Measurements from ENCODE around the gene FFAR3. TPM values are rescaled to one million over a fixed set of nuclear protein-coding genes. Genes with fewer than 3 reads are reported as not detected.

FFAR3 gene
- polyA plus RNA-seq, 2 of the 4 experiments (the other 2 are of a cell fraction), result not detected

DNA sequence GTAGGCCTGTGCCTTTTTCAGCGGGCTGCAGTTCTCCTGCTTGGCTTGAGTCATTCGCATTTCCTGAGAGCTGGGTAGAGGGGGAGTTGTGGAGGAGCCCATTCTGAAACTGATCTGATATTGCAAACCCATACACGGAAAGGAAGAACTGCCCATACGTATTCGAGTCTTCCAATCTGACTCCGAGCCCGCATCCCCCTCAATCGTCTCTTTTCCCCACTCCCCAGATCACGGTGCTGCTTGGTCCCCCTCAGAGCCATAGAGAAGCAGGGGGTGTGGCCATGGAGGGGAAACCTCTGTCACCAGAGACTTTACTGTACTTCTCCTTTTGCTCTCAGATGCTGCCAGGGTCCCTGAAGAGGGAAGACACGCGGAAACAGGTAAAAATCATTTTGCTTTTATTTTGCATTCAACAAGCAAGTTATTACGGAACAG is 29.4 kb upstream of the FFAR3 start, which contains the start of gene CD22:
TSS of gene CD22 (plus strand) at position 337 of the 435 bp plus-strand sequence. CDS start 2,854 bp downstream, outside the sequence.
- CTCF ChIA-PET, result interaction anchor here (1.0 to 1.3 kb wide), 2 partner anchors 24 to 140 kb away, joined by 3 to 5 read pairs; no protein-coding TSS in a partner anchor
- DNase-seq (ENCODE audit: low read depth in 1 of 2, low spot score in 1 of 2) (no peak), FAIRE-seq (no peak), ATAC-seq (no peak)
- Histone ChIP-seq H3K9me3 (no peaks in the 10 kb centered on the region), H3K4me1 (no peaks in the 10 kb centered on the region), H3K27ac (no peak within 1 kb of the TSS), H3K4me2 (no peak within 1 kb of the TSS), H3K4me3 (no peak within 1 kb of the TSS)
- TF ChIP-seq ZNF302 (CRISPR knock-in tag; IDR thresholded peaks at IDR 0.05), result no peak
- TF ChIP-seq, protein P1, sequence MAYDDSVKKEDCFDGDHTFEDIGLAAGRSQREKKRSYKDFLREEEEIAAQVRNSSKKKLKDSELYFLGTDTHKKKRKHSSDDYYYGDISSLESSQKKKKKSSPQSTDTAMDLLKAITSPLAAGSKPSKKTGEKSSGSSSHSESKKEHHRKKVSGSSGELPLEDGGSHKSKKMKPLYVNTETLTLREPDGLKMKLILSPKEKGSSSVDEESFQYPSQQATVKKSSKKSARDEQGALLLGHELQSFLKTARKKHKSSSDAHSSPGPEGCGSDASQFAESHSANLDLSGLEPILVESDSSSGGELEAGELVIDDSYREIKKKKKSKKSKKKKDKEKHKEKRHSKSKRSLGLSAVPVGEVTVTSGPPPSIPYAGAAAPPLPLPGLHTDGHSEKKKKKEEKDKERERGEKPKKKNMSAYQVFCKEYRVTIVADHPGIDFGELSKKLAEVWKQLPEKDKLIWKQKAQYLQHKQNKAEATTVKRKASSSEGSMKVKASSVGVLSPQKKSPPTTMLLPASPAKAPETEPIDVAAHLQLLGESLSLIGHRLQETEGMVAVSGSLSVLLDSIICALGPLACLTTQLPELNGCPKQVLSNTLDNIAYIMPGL (CRISPR knock-in tag; IDR thresholded peaks at IDR 0.05; ENCODE audit: borderline replicate concordance), result no peak
- no peak for TF ChIP-seq ESRRA (IDR thresholded peaks at IDR 0.05; ENCODE audit: borderline replicate concordance, low read length)
- TF ChIP-seq POLR2A (IDR thresholded peaks at IDR 0.05; ENCODE audit: low read length), result no peak
- TF ChIP-seq, protein P2, sequence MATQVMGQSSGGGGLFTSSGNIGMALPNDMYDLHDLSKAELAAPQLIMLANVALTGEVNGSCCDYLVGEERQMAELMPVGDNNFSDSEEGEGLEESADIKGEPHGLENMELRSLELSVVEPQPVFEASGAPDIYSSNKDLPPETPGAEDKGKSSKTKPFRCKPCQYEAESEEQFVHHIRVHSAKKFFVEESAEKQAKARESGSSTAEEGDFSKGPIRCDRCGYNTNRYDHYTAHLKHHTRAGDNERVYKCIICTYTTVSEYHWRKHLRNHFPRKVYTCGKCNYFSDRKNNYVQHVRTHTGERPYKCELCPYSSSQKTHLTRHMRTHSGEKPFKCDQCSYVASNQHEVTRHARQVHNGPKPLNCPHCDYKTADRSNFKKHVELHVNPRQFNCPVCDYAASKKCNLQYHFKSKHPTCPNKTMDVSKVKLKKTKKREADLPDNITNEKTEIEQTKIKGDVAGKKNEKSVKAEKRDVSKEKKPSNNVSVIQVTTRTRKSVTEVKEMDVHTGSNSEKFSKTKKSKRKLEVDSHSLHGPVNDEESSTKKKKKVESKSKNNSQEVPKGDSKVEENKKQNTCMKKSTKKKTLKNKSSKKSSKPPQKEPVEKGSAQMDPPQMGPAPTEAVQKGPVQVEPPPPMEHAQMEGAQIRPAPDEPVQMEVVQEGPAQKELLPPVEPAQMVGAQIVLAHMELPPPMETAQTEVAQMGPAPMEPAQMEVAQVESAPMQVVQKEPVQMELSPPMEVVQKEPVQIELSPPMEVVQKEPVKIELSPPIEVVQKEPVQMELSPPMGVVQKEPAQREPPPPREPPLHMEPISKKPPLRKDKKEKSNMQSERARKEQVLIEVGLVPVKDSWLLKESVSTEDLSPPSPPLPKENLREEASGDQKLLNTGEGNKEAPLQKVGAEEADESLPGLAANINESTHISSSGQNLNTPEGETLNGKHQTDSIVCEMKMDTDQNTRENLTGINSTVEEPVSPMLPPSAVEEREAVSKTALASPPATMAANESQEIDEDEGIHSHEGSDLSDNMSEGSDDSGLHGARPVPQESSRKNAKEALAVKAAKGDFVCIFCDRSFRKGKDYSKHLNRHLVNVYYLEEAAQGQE (IDR thresholded peaks at IDR 0.05), result no peak
- TF ChIP-seq CHD4 (IDR thresholded peaks at IDR 0.05; ENCODE audit: borderline replicate concordance), result no peak
- WGBS (ENCODE audit: missing lambda C conversion rate), result 69% methylated on average over 12 of the region's 12 CpGs
- POLR2A ChIA-PET, result no interaction called here

DNA sequence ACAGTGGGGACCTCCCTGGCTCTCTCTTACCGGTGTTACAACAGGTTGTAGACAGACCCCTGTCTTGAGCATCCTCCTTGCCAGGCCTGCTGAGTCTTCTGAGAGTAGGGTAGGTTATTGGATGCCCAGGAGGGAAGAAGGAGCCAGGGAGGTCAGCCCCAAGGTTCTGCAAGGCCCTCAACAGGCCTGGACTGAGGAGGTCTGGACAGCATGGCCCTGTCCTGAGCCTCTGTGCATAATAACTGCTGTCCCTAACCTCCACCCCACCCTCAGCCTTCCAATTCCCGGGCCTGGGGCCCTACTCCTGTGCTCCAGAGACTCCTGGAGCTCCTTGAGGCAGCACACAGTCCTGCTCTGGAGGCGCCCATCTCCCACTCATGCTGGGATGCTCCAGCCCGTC is 28.9 kb upstream of the FFAR3 start:
- ATAC-seq (peak; percentile 16 to 17; a peak in 3 of 6 replicates), DNase-seq (ENCODE audit: low read depth in 1 of 2, low spot score in 1 of 2) (no peak), FAIRE-seq (no peak)
- no peaks in the 10 kb centered on the region for H3K4me1 ChIP-seq
- no peaks in the 10 kb centered on the region for H3K9me3 ChIP-seq
- TF ChIP-seq BHLHE40 (IDR thresholded peaks at IDR 0.05; ENCODE audit: low read depth, low read length), result no peak
- no peak for TF ChIP-seq EHF (CRISPR knock-in tag; IDR thresholded peaks at IDR 0.05)
- TF ChIP-seq ZSCAN20 (CRISPR knock-in tag; IDR thresholded peaks at IDR 0.05), result no peak
- TF ChIP-seq PHF8 (IDR thresholded peaks at IDR 0.05; ENCODE audit: borderline replicate concordance, low read depth), result no peak
- TF ChIP-seq POLR2A (IDR thresholded peaks at IDR 0.05; ENCODE audit: low read length), result no peak
- TF ChIP-seq POLR2AphosphoS2 (conservative IDR thresholded peaks at IDR 0.05; ENCODE audit: low read length), result no peak
- TF ChIP-seq SMC3 (IDR thresholded peaks at IDR 0.05), result no peak
- no peak for TF ChIP-seq MYC (IDR thresholded peaks at IDR 0.05; ENCODE audit: borderline replicate concordance, low read length)
- TF ChIP-seq, protein P3, sequence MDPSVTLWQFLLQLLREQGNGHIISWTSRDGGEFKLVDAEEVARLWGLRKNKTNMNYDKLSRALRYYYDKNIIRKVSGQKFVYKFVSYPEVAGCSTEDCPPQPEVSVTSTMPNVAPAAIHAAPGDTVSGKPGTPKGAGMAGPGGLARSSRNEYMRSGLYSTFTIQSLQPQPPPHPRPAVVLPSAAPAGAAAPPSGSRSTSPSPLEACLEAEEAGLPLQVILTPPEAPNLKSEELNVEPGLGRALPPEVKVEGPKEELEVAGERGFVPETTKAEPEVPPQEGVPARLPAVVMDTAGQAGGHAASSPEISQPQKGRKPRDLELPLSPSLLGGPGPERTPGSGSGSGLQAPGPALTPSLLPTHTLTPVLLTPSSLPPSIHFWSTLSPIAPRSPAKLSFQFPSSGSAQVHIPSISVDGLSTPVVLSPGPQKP (IDR thresholded peaks at IDR 0.05; ENCODE audit: low read depth, low read length), result no peak
- no peak for TF ChIP-seq HOXA7 (CRISPR knock-in tag; IDR thresholded peaks at IDR 0.05)
- no peak for TF ChIP-seq RNF2 (IDR thresholded peaks at IDR 0.05; ENCODE audit: borderline replicate concordance, low read depth)
- TF ChIP-seq CBX8 (IDR thresholded peaks at IDR 0.05), result no peak
- no peak for TF ChIP-seq FOSL2 (IDR thresholded peaks at IDR 0.05)
- no peak for TF ChIP-seq FOSL2 (CRISPR knock-in tag; IDR thresholded peaks at IDR 0.05)
- TF ChIP-seq FOXS1 (CRISPR knock-in tag; IDR thresholded peaks at IDR 0.05), result no peak
- TF ChIP-seq, protein P4, sequence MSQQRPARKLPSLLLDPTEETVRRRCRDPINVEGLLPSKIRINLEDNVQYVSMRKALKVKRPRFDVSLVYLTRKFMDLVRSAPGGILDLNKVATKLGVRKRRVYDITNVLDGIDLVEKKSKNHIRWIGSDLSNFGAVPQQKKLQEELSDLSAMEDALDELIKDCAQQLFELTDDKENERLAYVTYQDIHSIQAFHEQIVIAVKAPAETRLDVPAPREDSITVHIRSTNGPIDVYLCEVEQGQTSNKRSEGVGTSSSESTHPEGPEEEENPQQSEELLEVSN (IDR thresholded peaks at IDR 0.05; ENCODE audit: borderline replicate concordance, low read depth), result no peak
- TF ChIP-seq HEYL (CRISPR knock-in tag; IDR thresholded peaks at IDR 0.05), result no peak
- no peak for TF ChIP-seq GATA3 (IDR thresholded peaks at IDR 0.05; ENCODE audit: borderline replicate concordance)
- TF ChIP-seq, protein P5, sequence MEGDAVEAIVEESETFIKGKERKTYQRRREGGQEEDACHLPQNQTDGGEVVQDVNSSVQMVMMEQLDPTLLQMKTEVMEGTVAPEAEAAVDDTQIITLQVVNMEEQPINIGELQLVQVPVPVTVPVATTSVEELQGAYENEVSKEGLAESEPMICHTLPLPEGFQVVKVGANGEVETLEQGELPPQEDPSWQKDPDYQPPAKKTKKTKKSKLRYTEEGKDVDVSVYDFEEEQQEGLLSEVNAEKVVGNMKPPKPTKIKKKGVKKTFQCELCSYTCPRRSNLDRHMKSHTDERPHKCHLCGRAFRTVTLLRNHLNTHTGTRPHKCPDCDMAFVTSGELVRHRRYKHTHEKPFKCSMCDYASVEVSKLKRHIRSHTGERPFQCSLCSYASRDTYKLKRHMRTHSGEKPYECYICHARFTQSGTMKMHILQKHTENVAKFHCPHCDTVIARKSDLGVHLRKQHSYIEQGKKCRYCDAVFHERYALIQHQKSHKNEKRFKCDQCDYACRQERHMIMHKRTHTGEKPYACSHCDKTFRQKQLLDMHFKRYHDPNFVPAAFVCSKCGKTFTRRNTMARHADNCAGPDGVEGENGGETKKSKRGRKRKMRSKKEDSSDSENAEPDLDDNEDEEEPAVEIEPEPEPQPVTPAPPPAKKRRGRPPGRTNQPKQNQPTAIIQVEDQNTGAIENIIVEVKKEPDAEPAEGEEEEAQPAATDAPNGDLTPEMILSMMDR (IDR thresholded peaks at IDR 0.05), result no peak
- TF ChIP-seq NFE2L2 (conservative IDR thresholded peaks at IDR 0.05; ENCODE audit: low read length), result no peak
- TF ChIP-seq HOXB5 (CRISPR knock-in tag; IDR thresholded peaks at IDR 0.05), result no peak
- POLR2A ChIA-PET, result no interaction called here
- H3K4me2 ChIP-seq, result no peak overlapping the region
- 12% methylated on average over 4 of the region's 4 CpGs for WGBS (ENCODE audit: missing lambda C conversion rate)
- H3K4me3 ChIP-seq, result no peak overlapping the region
- H3K27ac ChIP-seq, result no peak overlapping the region
- CTCF ChIA-PET, result interaction anchor here (3.0 kb wide), 1 partner anchor 23 kb away, joined by 16 read pairs; no protein-coding TSS in a partner anchor

All from A549 (cell line).